ENCODE results near the gene NANOS2. TPM values are rescaled to one million over a fixed set of nuclear protein-coding genes. Genes with fewer than 3 reads are reported as not detected.

The NANOS2 gene
- not detected in 2 replicates for total RNA-seq
- long read RNA-seq, result 0 reads

DNA sequence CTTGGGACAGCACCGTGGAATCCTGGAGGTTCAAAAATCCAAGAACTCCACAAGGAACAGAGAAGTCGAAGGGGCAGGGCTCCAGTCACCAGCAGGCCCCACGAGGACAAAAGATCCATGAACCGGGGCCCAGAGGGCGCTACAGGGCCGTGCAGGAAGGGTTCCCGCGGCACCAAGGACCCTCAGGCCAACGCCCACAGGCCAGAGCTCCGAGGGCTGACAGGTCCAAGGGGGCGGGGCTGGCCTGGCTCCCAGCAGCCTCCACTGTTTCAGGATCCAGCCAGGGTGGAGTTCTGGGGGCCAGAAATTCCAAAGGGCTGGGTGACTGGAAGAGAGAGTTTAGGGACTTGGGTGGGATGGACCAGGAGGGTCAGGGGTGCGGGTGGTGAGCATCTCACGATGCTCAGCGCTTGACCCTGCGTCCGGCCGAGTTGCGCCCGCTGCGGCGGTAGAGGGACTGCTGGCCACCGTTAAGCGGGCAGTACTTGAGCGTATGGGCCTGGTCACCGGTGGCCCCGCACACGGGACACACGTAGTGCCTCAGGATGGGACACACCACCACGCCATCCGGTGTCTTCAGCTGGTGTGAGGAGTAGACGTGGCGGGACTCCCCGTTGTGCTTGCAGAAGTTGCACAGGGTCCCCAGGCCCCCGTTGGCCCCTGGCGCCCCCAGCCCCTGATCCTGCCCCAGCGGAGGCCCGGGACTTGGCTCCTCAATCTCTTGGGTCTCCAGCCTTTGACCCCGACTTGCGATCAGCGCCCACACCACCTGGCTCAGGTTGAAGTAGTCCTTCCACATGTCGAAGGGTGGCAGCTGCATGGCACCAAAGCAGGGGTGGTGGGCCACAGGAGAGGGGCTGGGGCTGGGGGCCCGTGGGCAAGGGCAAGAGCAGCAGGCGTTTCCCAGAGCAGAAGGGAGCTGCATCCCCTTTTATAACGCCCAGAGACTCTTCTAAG, at the start of gene NANOS2:
NANOS2 (minus strand) TSS at position 905 of the 957 bp plus-strand sequence; CDS start at position 820, 85 bp downstream.
- Mint-ChIP-seq H3K36me3 (ENCODE audit: low read depth) (no peaks in the 10 kb centered on the region), H3K4me1 (peaks cover 9% of the 10 kb centered on the region), H3K4me3 (no peak within 1 kb of the TSS), H3K27me3 (ENCODE audit: low read depth) (peaks cover 2% of the 10 kb centered on the region), H3K9me3 (no peaks in the 10 kb centered on the region), H3K27ac (ENCODE audit: unreplicated experiment) (no peak within 1 kb of the TSS)
- peak; percentile 45 for DNase-seq (ENCODE audit: low read depth, low spot score)
- TF ChIP-seq, protein P1, sequence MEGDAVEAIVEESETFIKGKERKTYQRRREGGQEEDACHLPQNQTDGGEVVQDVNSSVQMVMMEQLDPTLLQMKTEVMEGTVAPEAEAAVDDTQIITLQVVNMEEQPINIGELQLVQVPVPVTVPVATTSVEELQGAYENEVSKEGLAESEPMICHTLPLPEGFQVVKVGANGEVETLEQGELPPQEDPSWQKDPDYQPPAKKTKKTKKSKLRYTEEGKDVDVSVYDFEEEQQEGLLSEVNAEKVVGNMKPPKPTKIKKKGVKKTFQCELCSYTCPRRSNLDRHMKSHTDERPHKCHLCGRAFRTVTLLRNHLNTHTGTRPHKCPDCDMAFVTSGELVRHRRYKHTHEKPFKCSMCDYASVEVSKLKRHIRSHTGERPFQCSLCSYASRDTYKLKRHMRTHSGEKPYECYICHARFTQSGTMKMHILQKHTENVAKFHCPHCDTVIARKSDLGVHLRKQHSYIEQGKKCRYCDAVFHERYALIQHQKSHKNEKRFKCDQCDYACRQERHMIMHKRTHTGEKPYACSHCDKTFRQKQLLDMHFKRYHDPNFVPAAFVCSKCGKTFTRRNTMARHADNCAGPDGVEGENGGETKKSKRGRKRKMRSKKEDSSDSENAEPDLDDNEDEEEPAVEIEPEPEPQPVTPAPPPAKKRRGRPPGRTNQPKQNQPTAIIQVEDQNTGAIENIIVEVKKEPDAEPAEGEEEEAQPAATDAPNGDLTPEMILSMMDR (conservative IDR thresholded peaks at IDR 0.05), result no peak

DNA sequence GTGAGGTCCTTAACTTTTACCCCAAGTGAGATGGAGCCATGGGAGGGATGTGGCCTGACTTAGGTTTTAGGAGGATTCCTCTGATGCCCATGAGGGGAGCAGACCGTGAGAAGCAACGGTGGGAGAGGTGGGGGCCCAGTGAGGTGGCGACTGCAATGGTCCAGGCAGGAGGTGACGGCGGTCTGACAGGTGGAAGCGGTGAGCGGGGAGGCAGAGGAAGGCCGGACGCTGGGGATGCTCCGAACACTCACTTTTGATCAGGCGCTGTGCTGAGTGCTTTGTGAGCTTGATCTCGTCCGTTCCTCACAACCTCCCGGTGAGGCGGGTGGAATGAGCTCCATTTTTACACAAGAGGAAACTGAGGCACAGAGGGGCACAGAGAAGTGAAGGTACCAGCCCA, 47.4 kb upstream of the NANOS2 start:
- DNase-seq (ENCODE audit: low read depth, low spot score), result no peak
- TF ChIP-seq, protein P1 (conservative IDR thresholded peaks at IDR 0.05), result no peak
- no peak overlapping the region for H3K4me3 Mint-ChIP-seq
- H3K27ac Mint-ChIP-seq (ENCODE audit: unreplicated experiment), result no peak overlapping the region
- peaks cover 37% of the 10 kb centered on the region for H3K4me1 Mint-ChIP-seq
- H3K36me3 Mint-ChIP-seq (ENCODE audit: low read depth), result peaks cover 7% of the 10 kb centered on the region
- H3K27me3 Mint-ChIP-seq (ENCODE audit: low read depth), result peaks cover 24% of the 10 kb centered on the region
- no peaks in the 10 kb centered on the region for H3K9me3 Mint-ChIP-seq

DNA sequence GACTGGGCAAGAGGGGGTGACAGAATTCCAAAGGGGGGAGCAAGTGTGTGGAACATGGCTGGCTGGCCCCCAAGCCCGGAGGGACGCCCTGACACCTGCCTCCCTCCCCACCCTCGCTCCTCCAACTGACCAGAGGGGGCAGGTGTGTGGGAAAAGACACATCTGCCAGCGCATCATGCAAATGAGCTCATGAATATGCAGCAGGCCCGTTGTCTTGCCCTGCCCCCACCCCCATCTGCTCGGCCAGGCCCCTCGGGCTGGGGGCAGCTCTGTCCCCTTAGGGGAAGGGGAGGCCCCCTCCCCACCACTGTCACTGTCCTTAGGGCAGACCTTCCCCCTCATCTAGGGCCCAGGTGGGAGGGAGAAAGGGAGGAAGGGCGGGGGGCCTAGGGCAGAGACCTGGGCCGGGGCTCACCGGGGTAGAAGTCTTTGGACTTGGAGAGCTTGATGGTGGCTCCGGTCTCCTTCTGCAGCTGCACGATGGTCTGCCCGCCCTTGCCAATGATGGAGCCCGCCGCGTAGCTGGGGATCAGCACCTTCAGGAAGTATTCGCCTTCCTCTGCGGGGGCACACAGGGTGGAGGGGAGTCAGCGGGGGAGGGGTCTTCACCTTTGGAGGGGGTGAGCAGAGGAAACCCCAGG, 46.1 kb upstream of the NANOS2 start:
- Mint-ChIP-seq H3K4me1 (peaks cover 40% of the 10 kb centered on the region), H3K36me3 (ENCODE audit: low read depth) (peaks cover 7% of the 10 kb centered on the region), H3K27me3 (ENCODE audit: low read depth) (peaks cover 20% of the 10 kb centered on the region), H3K27ac (ENCODE audit: unreplicated experiment) (peak overlapping the region; percentile 65), H3K4me3 (no peak overlapping the region), H3K9me3 (no peaks in the 10 kb centered on the region)
- DNase-seq (ENCODE audit: low read depth, low spot score), result no peak
- TF ChIP-seq, protein P1 (conservative IDR thresholded peaks at IDR 0.05), result no peak

DNA sequence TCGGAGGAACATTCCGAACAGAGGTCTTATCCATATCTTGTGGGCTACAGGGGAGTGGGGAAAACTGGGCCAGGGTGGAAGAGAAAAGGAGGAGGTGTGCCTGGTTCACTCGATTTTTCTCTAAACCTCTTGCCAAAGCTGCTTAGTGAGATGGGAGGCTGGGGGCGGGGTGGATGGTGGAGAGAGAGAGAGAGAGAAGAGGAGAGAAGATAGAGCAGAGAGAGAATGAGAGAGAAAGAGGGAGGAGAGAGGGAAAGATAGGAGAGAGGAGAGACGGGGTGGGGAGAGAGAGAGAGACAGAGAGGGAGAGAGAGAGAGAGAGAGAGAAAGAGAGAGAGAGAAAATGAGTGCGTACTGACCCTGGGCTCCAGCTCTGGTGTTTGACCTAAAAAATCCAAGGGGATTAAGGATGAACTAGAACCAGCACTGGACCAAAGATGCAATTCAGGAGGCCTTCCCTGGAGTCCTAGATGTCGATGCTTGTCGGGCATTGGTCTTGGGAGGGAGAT, 45.0 kb upstream of the NANOS2 start:
- TF ChIP-seq, protein P1 (conservative IDR thresholded peaks at IDR 0.05), result no peak
- Mint-ChIP-seq H3K4me1 (peaks cover 50% of the 10 kb centered on the region), H3K27ac (ENCODE audit: unreplicated experiment) (peak overlapping the region; percentile 86), H3K9me3 (no peaks in the 10 kb centered on the region), H3K4me3 (no peak overlapping the region), H3K36me3 (ENCODE audit: low read depth) (peaks cover 7% of the 10 kb centered on the region), H3K27me3 (ENCODE audit: low read depth) (peaks cover 20% of the 10 kb centered on the region)
- no peak for DNase-seq (ENCODE audit: low read depth, low spot score)

DNA sequence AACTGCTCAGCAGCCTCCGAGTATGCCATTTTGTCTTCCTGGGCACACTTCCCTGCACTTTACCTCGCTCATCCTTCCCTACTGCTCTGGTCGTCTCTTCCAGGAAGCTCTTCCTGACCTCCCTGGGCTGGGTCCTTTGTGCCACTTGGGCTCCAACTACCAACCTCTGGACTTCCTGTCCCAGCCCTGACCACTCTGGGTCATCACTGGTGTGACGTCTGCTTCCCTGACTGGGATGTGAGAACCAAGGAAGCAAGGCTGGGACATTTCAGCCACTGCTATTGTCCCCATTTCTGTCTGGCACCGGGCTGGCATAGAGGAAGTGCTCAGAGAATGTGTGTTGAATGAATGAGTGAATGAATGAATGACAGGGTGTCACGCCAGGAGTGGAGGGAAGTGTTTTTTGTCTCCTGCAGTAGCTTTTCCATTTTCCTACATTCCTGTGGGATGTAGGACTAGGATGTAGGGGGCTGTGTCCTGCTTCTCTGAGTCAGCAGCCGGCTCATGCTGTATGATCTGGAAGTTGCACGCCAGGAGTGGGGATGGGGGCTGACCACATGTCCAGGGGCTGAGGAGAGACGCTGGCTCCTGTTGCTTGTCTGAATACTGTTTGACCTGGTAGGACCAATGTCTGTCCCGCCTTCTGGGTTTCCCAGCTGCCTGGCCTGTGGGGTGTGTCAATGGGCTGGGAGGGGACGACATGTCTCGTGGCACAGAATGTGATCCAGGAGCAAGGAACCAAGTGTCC, 44.4 kb upstream of the NANOS2 start:
- DNase-seq (ENCODE audit: low read depth, low spot score), result no peak
- H3K27me3 Mint-ChIP-seq (ENCODE audit: low read depth), result peaks cover 20% of the 10 kb centered on the region
- peaks cover 56% of the 10 kb centered on the region for H3K4me1 Mint-ChIP-seq

More for the DNA sequence above, 44.4 kb upstream of the NANOS2 start:
- H3K4me3 Mint-ChIP-seq, result no peak overlapping the region
- H3K27ac Mint-ChIP-seq (ENCODE audit: unreplicated experiment), result peak overlapping the region; percentile 86
- no peaks in the 10 kb centered on the region for H3K9me3 Mint-ChIP-seq
- TF ChIP-seq, protein P1 (conservative IDR thresholded peaks at IDR 0.05), result no peak
- peaks cover 7% of the 10 kb centered on the region for H3K36me3 Mint-ChIP-seq (ENCODE audit: low read depth)

All from neural crest cell (in vitro differentiated cells).